ENCODE results near the gene IFT80.

GRCh38 chr3:160343132-160343531 lies 55.9 kb downstream of the IFT80 start:
- TF ChIP-seq ZBTB43 (CRISPR knock-in tag; IDR thresholded peaks at IDR 0.05) (no peak), CTCF (IDR thresholded peaks at IDR 0.05) (no peak)

Measured in WTC11 (cell line).